ENCODE data around the gene GID8. TPM values are rescaled to one million over a fixed set of nuclear protein-coding genes. Genes with fewer than 3 reads are reported as not detected.
A peak's percentile ranks its signal among the peaks of the same experiment; 100 is the strongest.

The GID8 gene
- total and polyA plus RNA-seq, 2 donors (not counting 1 experiment from before 2014, with no cell fraction given), result 12.4 to 47.4 TPM

- H3K9me3 ChIP-seq (ENCODE audit: control extremely low read depth in 1 of 3, control insufficient read depth in 2 of 3, insufficient read depth in 1 of 3, low read length in 2 of 3), result no peaks in the 10 kb centered on the region
- H3K79me2 ChIP-seq (ENCODE audit: control insufficient read depth, insufficient read depth, low read length), result peaks cover 93% of the 10 kb centered on the region
- intact Hi-C loops (cut with micrococcal nuclease), result loop anchor here (5.0 kb wide), 2 partner anchors 62 to 293 kb away; partner anchors contain the start of genes TCFL5 and YTHDF1
- H3K36me3 ChIP-seq (replicated peaks in 1 of 2; ENCODE audit: control extremely low read depth in 1 of 2, control insufficient read depth in 1 of 2, extremely low read depth in 1 of 2, insufficient read depth in 2 of 2, low read length in 1 of 2), result no peaks in the 10 kb centered on the region
- TF ChIP-seq EZH2 (IDR thresholded peaks at IDR 0.05; ENCODE audit: borderline replicate concordance, insufficient read depth, low read depth, low read length, poor library complexity, severe bottlenecking), result no peak
- no peak for TF ChIP-seq CTCF (IDR thresholded peaks at IDR 0.05)
- H3K27me3 Mint-ChIP-seq, result no peaks in the 10 kb centered on the region
- peaks cover 67 to 78% of the 10 kb centered on the region in 2 donors for H3K4me1 ChIP-seq (ENCODE audit: control insufficient read depth in 2 of 2, insufficient read depth in 2 of 2, low read length in 2 of 2)
- peak overlapping the region; percentile 88 for H3K4me3 Mint-ChIP-seq
- no peaks in the 10 kb centered on the region for H3K27me3 ChIP-seq (replicated peaks in 1 of 4; ENCODE audit: control extremely low read depth in 1 of 4, control insufficient read depth in 3 of 4, insufficient read depth in 4 of 4, low read length in 3 of 4)
- peak overlapping the region in 1 of 2 donors; percentile 92 for H3K27ac ChIP-seq (ENCODE audit: low read length in 2 of 2)
- peak overlapping the region; percentile 93 for H3K4me2 ChIP-seq (replicated peaks; ENCODE audit: low read depth, low read length, poor library complexity, severe bottlenecking)
- peak overlapping the region; percentile 86 to 99 (median 96) for H3K4me3 ChIP-seq (ENCODE audit: control extremely low read depth in 1 of 5, extremely low read depth in 1 of 5, insufficient read depth in 1 of 5, low read depth in 2 of 5, low read length in 4 of 5)
- H2AFZ ChIP-seq (ENCODE audit: insufficient read depth, low read depth, low read length, poor library complexity, severe bottlenecking), result no peak overlapping the region
- peaks cover 73% of the 10 kb centered on the region for H4K20me1 ChIP-seq (ENCODE audit: control insufficient read depth, insufficient read depth, low read length, poor library complexity, severe bottlenecking)
- 71% methylated on average over 8 of the region's 12 CpGs for WGBS (ENCODE audit: insufficient coverage)
- H3K9me3 Mint-ChIP-seq (ENCODE audit: insufficient read depth), result no peaks in the 10 kb centered on the region
- ChIA-PET CTCF (no interaction called here), POLR2A (interaction anchor here (1.3 kb wide), 1 partner anchor 13 kb away, joined by 5 read pairs; the partner anchor contains the start of gene GID8)
- peaks cover 76% of the 10 kb centered on the region for H3K4me1 Mint-ChIP-seq
- H3K27ac Mint-ChIP-seq, result peak overlapping the region; percentile 94
- ATAC-seq (ENCODE audit: low read depth), result no peak
- H3K9ac ChIP-seq (ENCODE audit: low read length), result peak overlapping the region; percentile 95
- DNase-seq, result no peak
These were observed 13.4 kb upstream of the GID8 start for GRCh38 chr20:62924442-62925075.

- Histone ChIP-seq H3K4me1 (ENCODE audit: control insufficient read depth in 2 of 2, insufficient read depth in 2 of 2, low read length in 2 of 2) (peaks cover 67 to 78% of the 10 kb centered on the region in 2 donors), H2AFZ (ENCODE audit: insufficient read depth, low read depth, low read length, poor library complexity, severe bottlenecking) (peak overlapping the region; percentile 72), H3K27me3 (replicated peaks in 1 of 4; ENCODE audit: control extremely low read depth in 1 of 4, control insufficient read depth in 3 of 4, insufficient read depth in 4 of 4, low read length in 3 of 4) (no peaks in the 10 kb centered on the region), H3K9me3 (ENCODE audit: control extremely low read depth in 1 of 3, control insufficient read depth in 2 of 3, insufficient read depth in 1 of 3, low read length in 2 of 3) (no peaks in the 10 kb centered on the region), H3K79me2 (ENCODE audit: control insufficient read depth, insufficient read depth, low read length) (peaks cover 92% of the 10 kb centered on the region), H3K4me2 (replicated peaks; ENCODE audit: low read depth, low read length, poor library complexity, severe bottlenecking) (peak overlapping the region; percentile 93), H3K4me3 (ENCODE audit: control extremely low read depth in 1 of 5, extremely low read depth in 1 of 5, insufficient read depth in 1 of 5, low read depth in 2 of 5, low read length in 4 of 5) (peak overlapping the region; percentile 86 to 99 (median 96)), H3K36me3 (replicated peaks in 1 of 2; ENCODE audit: control extremely low read depth in 1 of 2, control insufficient read depth in 1 of 2, extremely low read depth in 1 of 2, insufficient read depth in 2 of 2, low read length in 1 of 2) (no peaks in the 10 kb centered on the region), H3K9ac (ENCODE audit: low read length) (peak overlapping the region; percentile 95), H4K20me1 (ENCODE audit: control insufficient read depth, insufficient read depth, low read length, poor library complexity, severe bottlenecking) (peaks cover 68% of the 10 kb centered on the region), H3K27ac (ENCODE audit: low read length in 2 of 2) (peak overlapping the region; percentile 79 to 92)
- Mint-ChIP-seq H3K9me3 (ENCODE audit: insufficient read depth) (no peaks in the 10 kb centered on the region), H3K27ac (peak overlapping the region; percentile 94), H3K4me1 (peaks cover 75% of the 10 kb centered on the region), H3K27me3 (no peaks in the 10 kb centered on the region), H3K4me3 (peak overlapping the region; percentile 88)
- no peak for ATAC-seq (ENCODE audit: low read depth)
- no peak for DNase-seq
- TF ChIP-seq CTCF (IDR thresholded peaks at IDR 0.05) (no peak), EZH2 (IDR thresholded peaks at IDR 0.05; ENCODE audit: borderline replicate concordance, insufficient read depth, low read depth, low read length, poor library complexity, severe bottlenecking) (no peak)
- ChIA-PET CTCF (interaction anchor here (1.0 to 1.2 kb wide), 2 partner anchors 13 to 53 kb away, joined by 3 to 4 read pairs; no protein-coding TSS in a partner anchor), POLR2A (interaction anchor here (3.1 kb wide), 1 partner anchor 29 kb away, joined by 15 read pairs; the partner anchor contains the start of gene SLC17A9)
- intact Hi-C loops (cut with micrococcal nuclease), result loop anchor here (5.0 kb wide), 2 partner anchors 63 to 292 kb away; partner anchors contain the start of genes TCFL5 and YTHDF1
- WGBS (ENCODE audit: insufficient coverage), result 17% methylated on average over 1 of the region's 4 CpGs
These were observed 12.9 kb upstream of the GID8 start for GRCh38 chr20:62925076-62925419.
